Measurements from ENCODE around the gene APLP2.

DNA sequence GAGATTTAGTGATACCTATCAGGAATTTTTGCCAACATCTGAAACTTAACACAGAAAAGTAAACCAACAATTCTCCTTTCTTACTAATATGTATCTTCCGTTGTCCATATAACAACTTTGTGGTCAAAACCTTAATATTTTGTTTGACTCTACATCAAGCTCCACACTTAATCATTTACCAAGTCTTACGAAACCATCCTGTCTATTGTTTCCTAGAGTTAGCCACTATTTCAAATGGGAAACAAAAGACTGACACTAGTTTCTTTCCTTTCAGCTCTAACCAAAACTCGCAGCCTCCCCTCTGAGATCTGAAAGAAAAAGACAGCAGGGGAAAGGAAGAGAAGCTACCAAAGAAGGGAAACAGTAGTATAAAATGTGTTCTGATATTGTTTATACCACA lies 40.6 kb upstream of the APLP2 start:
- TF ChIP-seq, protein P1, sequence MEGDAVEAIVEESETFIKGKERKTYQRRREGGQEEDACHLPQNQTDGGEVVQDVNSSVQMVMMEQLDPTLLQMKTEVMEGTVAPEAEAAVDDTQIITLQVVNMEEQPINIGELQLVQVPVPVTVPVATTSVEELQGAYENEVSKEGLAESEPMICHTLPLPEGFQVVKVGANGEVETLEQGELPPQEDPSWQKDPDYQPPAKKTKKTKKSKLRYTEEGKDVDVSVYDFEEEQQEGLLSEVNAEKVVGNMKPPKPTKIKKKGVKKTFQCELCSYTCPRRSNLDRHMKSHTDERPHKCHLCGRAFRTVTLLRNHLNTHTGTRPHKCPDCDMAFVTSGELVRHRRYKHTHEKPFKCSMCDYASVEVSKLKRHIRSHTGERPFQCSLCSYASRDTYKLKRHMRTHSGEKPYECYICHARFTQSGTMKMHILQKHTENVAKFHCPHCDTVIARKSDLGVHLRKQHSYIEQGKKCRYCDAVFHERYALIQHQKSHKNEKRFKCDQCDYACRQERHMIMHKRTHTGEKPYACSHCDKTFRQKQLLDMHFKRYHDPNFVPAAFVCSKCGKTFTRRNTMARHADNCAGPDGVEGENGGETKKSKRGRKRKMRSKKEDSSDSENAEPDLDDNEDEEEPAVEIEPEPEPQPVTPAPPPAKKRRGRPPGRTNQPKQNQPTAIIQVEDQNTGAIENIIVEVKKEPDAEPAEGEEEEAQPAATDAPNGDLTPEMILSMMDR (IDR thresholded peaks at IDR 0.05) = no peak
- no peak for TF ChIP-seq ZFX (IDR thresholded peaks at IDR 0.05; ENCODE audit: borderline replicate concordance)
